HG02943 (cell line): ENCODE results near the gene PRICKLE1.

Source experiments
- ATAC-seq: cut with Tn5 transposase; IDR thresholded peaks from one replicate; pipeline ENCODE4 v1.9.1; 2021; ENCODE audit warnings: mild to moderate bottlenecking, low read depth, moderate library complexity; ENCODE audit not compliant: unreplicated experiment

Gene PRICKLE1

DNA sequence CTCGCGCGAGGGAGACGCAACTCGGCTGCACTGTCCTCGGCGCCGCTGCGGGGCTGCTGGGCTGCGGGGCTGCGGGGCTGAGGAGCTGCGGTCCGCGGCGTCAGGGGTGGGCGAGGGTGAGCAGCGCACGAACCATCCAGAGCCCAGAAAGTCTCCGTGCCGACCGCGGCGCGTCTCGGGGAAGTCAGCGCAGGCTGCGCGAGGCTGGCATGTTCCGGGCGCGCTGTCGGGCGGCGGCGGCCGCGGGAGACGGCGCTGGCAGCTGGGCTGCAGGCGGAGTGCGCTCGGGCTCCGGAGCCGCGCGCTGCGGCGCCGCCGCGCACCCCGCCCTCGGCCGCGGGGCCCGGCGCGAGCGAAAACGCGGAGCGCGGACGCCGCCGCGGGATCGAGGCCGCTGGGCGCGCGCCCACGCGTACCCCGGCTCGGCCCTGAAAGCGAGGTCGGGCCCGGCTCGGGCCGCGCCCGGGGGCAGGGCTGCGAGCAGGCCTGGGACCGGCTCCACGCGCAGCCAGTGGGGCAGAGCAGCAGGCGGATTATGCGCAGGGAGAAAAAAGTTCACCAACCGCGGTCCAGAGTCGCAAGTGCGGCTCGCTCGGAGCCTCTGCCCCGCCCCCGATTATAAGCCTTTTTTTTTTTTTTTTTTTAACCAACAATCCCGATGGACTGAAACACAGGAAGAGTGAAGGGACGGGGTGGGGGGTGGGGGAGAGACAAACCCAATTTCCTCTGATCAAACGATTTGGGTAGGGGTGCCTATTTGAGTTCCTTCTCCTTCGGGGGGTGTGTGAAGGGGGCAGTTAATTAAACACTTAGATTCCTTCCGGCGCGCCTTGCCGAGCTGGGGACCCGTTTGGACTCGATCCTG lies at the start of gene PRICKLE1:
Gene PRICKLE1 (minus strand): TSS at position 282 of the 865 bp plus-strand sequence. CDS start 117,230 bp downstream, outside the sequence.
- peak; percentile 69 for ATAC-seq

- ATAC-seq = no peak
These were observed 49.2 kb upstream of the PRICKLE1 start for GRCh38 chr12:42638697-42639096.

DNA sequence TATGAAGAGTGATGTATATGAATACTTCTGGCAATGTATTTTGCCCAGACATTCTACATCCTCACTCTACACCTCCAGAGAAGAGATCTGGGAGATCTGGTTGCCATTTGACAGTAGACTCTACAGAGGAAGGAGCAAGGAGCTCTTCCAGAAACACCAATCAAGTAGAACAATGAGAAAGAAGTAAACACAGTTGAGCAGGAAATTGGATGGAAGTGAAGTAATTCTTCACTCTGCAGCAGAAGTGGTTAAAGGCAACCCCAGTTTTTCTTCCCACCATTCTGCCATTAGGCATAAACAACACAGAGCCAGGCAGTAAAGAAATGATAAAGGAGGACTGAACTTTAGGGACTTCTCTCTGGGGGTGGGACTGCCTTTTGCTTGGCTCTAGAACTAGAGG lies 48.5 kb upstream of the PRICKLE1 start:
- no peak for ATAC-seq

DNA sequence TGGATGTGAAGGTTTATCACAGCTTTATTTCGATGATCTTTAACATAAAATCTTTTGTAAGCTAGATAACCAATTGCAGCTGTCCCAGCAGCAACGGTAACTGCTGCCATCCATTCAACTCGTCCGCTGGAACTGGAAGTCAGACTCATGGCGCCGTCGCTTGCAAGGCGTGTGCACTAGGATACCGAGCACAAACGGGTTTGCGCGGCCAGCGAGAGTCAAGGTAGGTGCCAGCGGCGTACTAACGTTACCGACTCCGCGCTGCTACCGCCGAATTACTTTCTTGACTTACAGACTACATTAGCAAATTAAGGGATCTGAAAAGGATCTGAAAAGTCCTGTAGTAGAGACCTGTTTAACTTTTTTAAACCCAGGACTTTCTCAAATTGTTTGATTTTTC lies 47.4 kb upstream of the PRICKLE1 start:
- no peak for ATAC-seq

GRCh38 chr12:42633594-42633993 lies 44.0 kb upstream of the PRICKLE1 start:
- ATAC-seq = no peak

GRCh38 chr12:42631513-42631912 lies 42.0 kb upstream of the PRICKLE1 start:
- ATAC-seq = no peak

GRCh38 chr12:42630314-42630713 lies 40.8 kb upstream of the PRICKLE1 start:
- no peak for ATAC-seq

GRCh38 chr12:42627151-42627550 lies 37.6 kb upstream of the PRICKLE1 start:
- ATAC-seq = no peak

DNA sequence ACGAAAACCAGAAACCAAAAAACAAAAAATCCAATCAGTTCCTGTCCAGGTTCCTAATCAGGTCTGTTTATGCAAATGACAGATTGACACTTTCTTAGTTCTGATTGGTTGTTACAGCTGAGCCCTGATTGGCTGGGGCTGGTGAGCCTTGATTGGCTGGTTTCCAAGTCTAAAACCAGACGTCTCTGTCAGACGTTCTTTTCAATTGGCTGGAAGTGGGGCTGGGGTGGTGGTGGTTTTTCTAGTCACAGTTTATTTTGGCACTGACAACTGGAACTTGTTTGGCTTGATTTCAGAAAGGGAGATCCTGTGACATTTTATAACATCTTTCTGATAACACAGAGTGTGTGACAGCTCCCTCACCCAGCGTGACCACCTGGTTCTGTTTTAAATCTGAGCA lies 36.1 kb upstream of the PRICKLE1 start:
- no peak for ATAC-seq

DNA sequence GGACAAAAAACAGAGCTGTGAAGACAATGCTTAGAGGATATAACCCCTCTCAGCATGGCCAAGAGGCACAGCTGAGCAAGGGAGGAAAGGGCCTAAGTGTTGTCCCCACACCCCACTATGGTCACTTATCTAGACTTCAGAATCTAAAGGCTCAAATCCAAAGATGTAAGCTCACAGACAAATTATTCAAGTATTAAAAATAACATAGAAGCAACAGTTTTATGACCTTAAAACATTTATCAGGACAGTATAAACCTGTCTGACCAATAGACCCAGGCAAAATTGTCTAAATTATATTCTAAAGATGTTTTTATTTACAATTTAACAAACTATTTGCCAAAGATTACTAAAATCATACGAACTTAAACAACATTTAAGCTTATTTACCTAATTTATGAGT lies 28.1 kb upstream of the PRICKLE1 start:
- ATAC-seq = no peak

- no peak for ATAC-seq
These were observed 25.5 kb upstream of the PRICKLE1 start for GRCh38 chr12:42615006-42615405.

- no peak for ATAC-seq
These were observed 22.7 kb upstream of the PRICKLE1 start for GRCh38 chr12:42612231-42612613.

DNA sequence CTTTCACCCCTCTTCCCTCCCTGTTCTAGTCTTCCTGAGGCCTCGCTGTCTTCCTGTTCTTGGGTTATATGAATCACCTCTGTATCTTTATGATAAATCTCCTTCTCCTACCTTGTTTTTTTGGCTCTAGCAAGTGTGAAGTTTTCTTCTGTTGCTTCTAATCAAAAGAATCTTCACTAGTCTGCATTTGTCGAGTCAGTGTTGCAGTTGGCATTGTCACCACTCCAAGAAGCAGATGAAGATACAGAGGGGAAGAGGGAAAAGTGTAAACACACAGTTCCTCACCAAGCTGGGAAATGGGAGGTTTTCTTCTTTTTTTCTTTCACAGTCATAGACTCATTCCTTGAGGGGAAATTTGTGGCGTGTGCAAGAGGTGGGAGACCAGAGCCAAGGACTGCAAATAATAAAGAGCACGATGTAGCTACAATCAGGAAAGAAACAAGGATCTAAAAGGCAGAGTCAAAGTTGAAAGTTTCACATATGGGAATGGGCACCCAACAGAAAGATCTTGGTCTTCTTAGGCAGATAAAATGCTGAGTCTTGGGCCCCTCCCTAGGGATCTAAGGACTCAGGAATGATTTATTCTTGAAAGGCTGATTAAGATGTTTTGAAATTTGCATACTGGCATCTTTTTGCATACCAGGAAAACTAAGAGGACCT lies 22.2 kb upstream of the PRICKLE1 start:
- ATAC-seq = no peak

GRCh38 chr12:42609605-42610004 lies 20.1 kb upstream of the PRICKLE1 start:
- no peak for ATAC-seq

DNA sequence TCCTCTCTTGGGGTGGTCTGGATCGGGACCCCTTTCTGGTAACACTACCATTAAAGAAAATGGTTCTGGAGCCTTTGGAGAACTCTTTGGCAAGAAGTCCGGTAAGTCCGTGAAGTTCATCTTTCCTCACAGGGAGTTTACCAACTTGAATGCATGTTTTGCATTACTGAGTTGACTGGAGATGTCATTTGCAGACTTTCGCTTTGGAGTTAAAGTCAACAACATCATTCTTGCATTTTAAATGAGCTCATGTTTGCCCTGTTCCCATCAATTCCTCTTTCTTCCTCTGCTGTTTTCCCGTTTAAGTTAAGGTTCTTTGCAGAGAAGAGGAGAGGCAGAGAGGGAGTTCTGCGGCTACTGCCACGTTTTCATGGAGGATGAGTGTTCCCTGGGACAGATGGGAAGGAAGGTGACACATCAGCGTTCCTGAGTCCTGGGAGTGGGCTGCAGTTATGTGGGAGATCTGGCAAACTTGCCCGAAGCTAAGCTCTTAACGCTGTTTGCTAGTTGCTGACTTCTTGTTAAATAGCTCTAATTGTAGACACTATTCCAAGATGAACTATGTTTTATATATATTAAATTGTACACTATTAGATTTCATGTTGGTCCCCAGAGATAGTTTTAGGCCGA lies 18.8 kb upstream of the PRICKLE1 start:
- no peak for ATAC-seq

DNA sequence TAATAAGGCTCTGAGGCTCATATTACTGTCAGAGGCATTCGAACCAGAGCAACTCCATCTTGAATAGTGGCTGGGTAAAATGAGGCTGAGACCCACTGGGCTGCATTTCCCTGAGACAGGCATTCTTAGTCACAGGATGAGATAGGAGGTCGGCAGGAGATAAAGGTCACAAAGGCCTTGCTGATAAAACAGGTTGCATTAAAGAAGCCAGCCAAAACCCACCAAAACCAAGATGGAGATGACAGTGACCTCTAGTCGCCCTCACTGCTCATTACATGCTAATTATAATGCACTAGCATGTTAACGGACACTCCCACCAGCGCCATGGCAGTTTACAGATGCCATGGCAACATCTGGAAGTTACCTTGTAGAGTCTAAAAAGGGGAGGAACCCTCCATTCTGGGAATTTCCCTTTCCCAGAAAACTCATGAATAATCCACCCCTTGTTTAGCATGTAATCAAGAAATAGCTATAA lies 18.1 kb upstream of the PRICKLE1 start:
- ATAC-seq = no peak

DNA sequence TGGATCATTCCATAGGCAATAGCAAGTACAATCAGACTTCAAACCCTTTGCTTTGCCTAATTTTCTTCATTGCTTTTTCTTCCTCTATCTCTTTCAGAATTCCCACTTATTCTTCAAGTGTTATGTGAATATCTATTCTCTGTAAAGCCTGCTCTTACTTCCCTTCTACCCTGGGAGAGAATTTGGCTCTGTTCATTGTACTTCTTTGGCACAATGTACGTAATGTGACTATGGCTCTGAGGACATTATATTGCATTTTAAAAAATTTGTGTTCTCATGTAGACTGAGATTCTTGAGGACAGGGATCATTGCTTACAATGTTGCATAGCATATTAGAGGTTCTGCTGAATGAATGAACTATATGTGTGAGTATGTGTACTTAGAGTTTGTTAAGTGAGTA lies 16.9 kb upstream of the PRICKLE1 start:
- no peak for ATAC-seq

- ATAC-seq = no peak
These were observed 16.1 kb upstream of the PRICKLE1 start for GRCh38 chr12:42605685-42606084.

GRCh38 chr12:42603246-42603990 lies 13.9 kb upstream of the PRICKLE1 start:
- no peak for ATAC-seq

DNA sequence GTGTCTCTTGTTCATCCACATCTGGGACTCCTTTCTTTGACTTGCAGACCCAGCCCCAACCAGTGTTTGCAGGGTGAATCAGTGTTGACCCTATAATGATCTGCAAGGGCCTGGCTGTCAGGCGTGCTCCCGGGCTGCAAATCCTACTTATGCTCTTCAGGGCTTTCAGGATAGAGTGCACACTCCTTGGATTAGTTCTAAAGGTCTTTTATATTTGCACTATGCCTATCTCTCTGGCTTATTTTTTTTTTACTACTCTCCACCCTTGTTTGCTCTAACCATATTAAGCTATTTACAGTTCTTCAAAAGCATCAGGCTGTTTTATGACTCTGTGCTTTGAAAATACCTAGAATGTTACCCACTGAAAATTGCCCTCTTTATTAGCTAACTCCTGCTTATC lies 4.3 kb upstream of the PRICKLE1 start:
- no peak for ATAC-seq
